ENCODE measurements around the gene GPLD1.
A peak's percentile ranks its signal among the peaks of the same experiment; 100 is the strongest.
"Not testable (repeated sequence)": the region's sequence is repeated elsewhere in the genome, so short reads cannot be mapped to it uniquely, and the experiment has no call there.

GPLD1 gene

GRCh38 chr6:24408719-24409410 is 80.5 kb downstream of the GPLD1 start:
- no peak for DNase-seq

GRCh38 chr6:24405262-24405661 is 84.1 kb downstream of the GPLD1 start:
- DNase-seq, result no peak

GRCh38 chr6:24403501-24403824 is 85.9 kb downstream of the GPLD1 start:
- DNase-seq, result no peak

GRCh38 chr6:24402697-24403500 is 86.5 kb downstream of the GPLD1 start, which contains the start of gene MRS2:
MRS2 (plus strand) TSS chr6:24402936; CDS start chr6:24403047, 111 bp downstream.
- DNase-seq, result peak; percentile 86

- no peak for DNase-seq
These were observed 87.9 kb downstream of the GPLD1 start for GRCh38 chr6:24401458-24401857.

GRCh38 chr6:24400045-24401039 is 89.0 kb downstream of the GPLD1 start:
- not testable (repeated sequence) for DNase-seq

GRCh38 chr6:24397631-24398030 is 91.7 kb downstream of the GPLD1 start:
- DNase-seq, result no peak

GRCh38 chr6:24396824-24397223 is 92.6 kb downstream of the GPLD1 start:
- no peak for DNase-seq

GRCh38 chr6:24394780-24395437 is 94.5 kb downstream of the GPLD1 start:
- no peak for DNase-seq

- DNase-seq, result no peak
These were observed 95.2 kb downstream of the GPLD1 start for GRCh38 chr6:24394061-24394779.

GRCh38 chr6:24391756-24392405 is 97.5 kb downstream of the GPLD1 start:
- no peak for DNase-seq

- DNase-seq, result no peak
These were observed 98.2 kb downstream of the GPLD1 start for GRCh38 chr6:24391208-24391607.

- DNase-seq, result no peak
These were observed 101.6 kb downstream of the GPLD1 start for GRCh38 chr6:24387818-24388217.

- DNase-seq, result no peak
These were observed 103.7 kb downstream of the GPLD1 start for GRCh38 chr6:24385536-24386269.

GRCh38 chr6:24384369-24385130 is 104.8 kb downstream of the GPLD1 start:
- DNase-seq, result not testable (repeated sequence)

- not testable (repeated sequence) for DNase-seq
These were observed 106.4 kb downstream of the GPLD1 start for GRCh38 chr6:24382891-24383494.

GRCh38 chr6:24382220-24382540 is 107.2 kb downstream of the GPLD1 start:
- DNase-seq, result no peak

GRCh38 chr6:24381476-24382219 is 107.7 kb downstream of the GPLD1 start:
- DNase-seq, result no peak
